ENCODE measurements around the gene KIF3C. TPM values are rescaled to one million over a fixed set of nuclear protein-coding genes. Genes with fewer than 3 reads are reported as not detected.

Gene KIF3C
- total and polyA plus RNA-seq, 2 of the 4 experiments (the other 2 are of a cell fraction): 8.3 to 15.4 TPM

GRCh38 chr2:25993049-25993448 lies 10.8 kb upstream of the KIF3C start:
- intact Hi-C loops (cut with micrococcal nuclease) (loop anchor here (10.0 kb wide), 1 partner anchor 92 kb away; no protein-coding TSS in a partner anchor), in situ Hi-C loops (cut with MboI; ENCODE audit: low sequenced_read_pairs) (loop anchor here (5.0 kb wide), 1 partner anchor 154 kb away; no protein-coding TSS in a partner anchor), dilution Hi-C loops (cut with HindIII; ENCODE audit: low sequenced_read_pairs, unreplicated experiment) (no loop called here)
- Histone ChIP-seq H2BK120ac (ENCODE audit: low read depth, low read length) (no peak overlapping the region), H3K36me3 (ENCODE audit: control insufficient read depth, insufficient read depth, low read length) (no peaks in the 10 kb centered on the region), H4K8ac (ENCODE audit: low read depth in 2 of 2, low read length in 2 of 2) (no peak overlapping the region), H2AFZ (replicated peaks; ENCODE audit: low read length, poor library complexity) (no peak overlapping the region), H3K4me2 (ENCODE audit: low read depth, low read length) (no peak overlapping the region), H4K5ac (ENCODE audit: low read depth, low read length) (no peak overlapping the region), H3K79me1 (ENCODE audit: low read depth in 1 of 2, low read length in 2 of 2) (no peaks in the 10 kb centered on the region), H3K27me3 (ENCODE audit: control insufficient read depth, insufficient read depth, low read length) (peaks cover 2% of the 10 kb centered on the region; the same call in 1 of the 2 replicates), H3K4ac (ENCODE audit: low read depth, low read length) (no peak overlapping the region), H3K23ac (ENCODE audit: low read depth, low read length) (no peak overlapping the region), H2BK5ac (ENCODE audit: low read depth, low read length, poor library complexity, severe bottlenecking) (no peak overlapping the region), H2BK15ac (ENCODE audit: low read depth, low read length) (no peak overlapping the region), H3K4me1 (ENCODE audit: control insufficient read depth, insufficient read depth, low read length) (no peaks in the 10 kb centered on the region), H3K14ac (replicated peaks; ENCODE audit: low read depth, low read length) (no peak overlapping the region), H2BK20ac (ENCODE audit: low read depth, low read length) (no peak overlapping the region), H3K9me1 (ENCODE audit: insufficient read depth, low read length) (no peaks in the 10 kb centered on the region), H3K9ac (ENCODE audit: low read depth, low read length) (no peak overlapping the region), H2AK9ac (replicated peaks; ENCODE audit: low read depth, low read length, poor library complexity) (no peak overlapping the region), H3K27ac (ENCODE audit: insufficient read depth, low read length) (no peak overlapping the region), H4K91ac (ENCODE audit: insufficient read depth, low read depth, low read length) (no peak overlapping the region), H3K4me3 (ENCODE audit: insufficient read depth, low read depth, low read length) (no peak overlapping the region), H2AK5ac (ENCODE audit: low read depth, low read length) (no peak overlapping the region), H3K56ac (ENCODE audit: extremely low read depth, insufficient read depth, low read length) (no peak overlapping the region), H4K20me1 (ENCODE audit: insufficient read depth, low read length) (no peaks in the 10 kb centered on the region), H3K9me3 (ENCODE audit: control insufficient read depth, insufficient read depth, low read length) (no peaks in the 10 kb centered on the region), H3K18ac (ENCODE audit: low read depth, low read length) (no peak overlapping the region)
- TF ChIP-seq ELK1 (IDR thresholded peaks at IDR 0.05; ENCODE audit: borderline replicate concordance, low read depth, low read length) (no peak), MAZ (IDR thresholded peaks at IDR 0.05; ENCODE audit: borderline replicate concordance, low read depth, low read length) (no peak), MXI1 (IDR thresholded peaks at IDR 0.05; ENCODE audit: borderline replicate concordance, low read depth, low read length) (no peak), RCOR1 (IDR thresholded peaks at IDR 0.05; ENCODE audit: insufficient replicate concordance, low read length) (no peak), MAFK (IDR thresholded peaks at IDR 0.05; ENCODE audit: low read depth, low read length) (no peak), CHD1 (IDR thresholded peaks at IDR 0.05; ENCODE audit: low read depth, low read length) (no peak), RFX5 (IDR thresholded peaks at IDR 0.05; ENCODE audit: low read depth, low read length) (no peak), CEBPB (IDR thresholded peaks at IDR 0.05; ENCODE audit: low read depth, low read length) (no peak), CTCF (conservative IDR thresholded peaks at IDR 0.05; ENCODE audit: low read depth, low read length) (no peak), RAD21 (IDR thresholded peaks at IDR 0.05; ENCODE audit: low read length) (no peak), SMC3 (IDR thresholded peaks at IDR 0.05; ENCODE audit: low read depth, low read length) (no peak)
- ChIA-PET POLR2A (ENCODE audit: unreplicated experiment) (interaction anchor here (0.7 kb wide), 1 partner anchor 67 kb away, joined by 6 read pairs; no protein-coding TSS in a partner anchor), CTCF (interaction anchor here (0.6 to 0.7 kb wide), 3 partner anchors 95 to 1510 kb away, joined by 3 to 5 read pairs (median 4); no protein-coding TSS in a partner anchor)
- WGBS, 2 experiments (ENCODE audit: extremely low coverage in 2 of 2, insufficient read length in 1 of 2): 78% methylated on average over 5 of the region's 5 CpGs; no CpG with 5 or more reads in 1 of the 2 experiments
- no TSS peak for BruUV-seq (replicated peaks)
- ATAC-seq (ENCODE audit: low read depth) (no peak), DNase-seq (no peak)

Measured in IMR-90 (cell line).